Fibroblast of the aortic adventitia (primary cell): ENCODE results near the gene LYZL4. TPM values are rescaled to one million over a fixed set of nuclear protein-coding genes. Genes with fewer than 3 reads are reported as not detected.

ENCODE experiments used
- DNase-seq: peaks from one replicate; pipeline ENCODE4 v3.0.0-alpha.2; 2010; ENCODE audit warnings: low read depth
- H3K4me3 ChIP-seq: 2 replicates; pipeline ENCODE4 v1.5.1; 2011; ENCODE audit warnings: low read depth, mild to moderate bottlenecking, control low read depth, low read length, moderate library complexity
- total RNA-seq: library from RNA; depleted of rRNA; stranded (reverse); fragments of >200 nt; gene quantifications from 2 replicates; pipeline ENCODE4 v1.2.3, GENCODE V29; 2012; ENCODE audit warnings: low replicate concordance
- TF ChIP-seq, protein P1 (sequence below): IDR thresholded peaks from 2 replicates; pipeline ENCODE4 v1.5.1; 2011; ENCODE audit warnings: mild to moderate bottlenecking, low read length, control low read depth, inconsistent platforms; ENCODE audit not compliant: insufficient read depth

LYZL4 gene
- total RNA-seq, 1 donor: not detected

DNA sequence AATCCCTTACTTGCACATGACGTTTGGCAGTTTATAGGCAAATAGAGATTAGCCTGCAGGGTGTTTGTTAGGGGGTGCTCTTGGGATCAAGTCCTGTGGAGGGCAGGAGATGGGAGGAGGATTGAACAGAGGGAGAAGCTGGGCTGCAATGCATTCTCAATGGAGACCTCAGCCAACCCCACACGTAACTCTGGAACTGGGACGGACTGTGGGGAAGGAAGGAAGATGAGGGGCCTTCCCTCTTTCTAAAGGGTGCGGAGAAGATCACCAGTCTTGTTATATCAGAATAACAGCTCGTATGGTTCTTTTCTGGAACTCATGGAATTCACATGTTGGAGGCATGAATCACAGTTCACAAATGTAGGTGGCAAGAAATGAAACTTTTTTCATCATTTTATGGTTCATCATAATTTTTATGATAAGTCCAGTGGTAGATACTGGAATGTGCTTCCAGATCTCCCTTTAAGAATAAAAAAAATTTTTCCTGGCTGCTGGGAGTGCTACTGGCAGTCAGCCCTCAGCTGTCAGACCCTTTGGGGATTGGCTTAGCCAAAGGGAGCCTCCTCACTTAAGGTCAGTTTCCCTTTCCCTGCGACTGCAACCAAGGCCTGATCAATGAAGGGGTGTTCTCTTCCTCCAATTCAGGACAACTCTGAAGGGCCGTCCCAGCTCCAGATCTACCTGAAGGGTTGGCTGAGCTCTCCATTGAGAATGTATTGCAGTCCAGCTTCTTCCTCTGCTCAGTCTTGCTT, 20.5 kb upstream of the LYZL4 start:
- no peak for DNase-seq
- TF ChIP-seq, protein P1, sequence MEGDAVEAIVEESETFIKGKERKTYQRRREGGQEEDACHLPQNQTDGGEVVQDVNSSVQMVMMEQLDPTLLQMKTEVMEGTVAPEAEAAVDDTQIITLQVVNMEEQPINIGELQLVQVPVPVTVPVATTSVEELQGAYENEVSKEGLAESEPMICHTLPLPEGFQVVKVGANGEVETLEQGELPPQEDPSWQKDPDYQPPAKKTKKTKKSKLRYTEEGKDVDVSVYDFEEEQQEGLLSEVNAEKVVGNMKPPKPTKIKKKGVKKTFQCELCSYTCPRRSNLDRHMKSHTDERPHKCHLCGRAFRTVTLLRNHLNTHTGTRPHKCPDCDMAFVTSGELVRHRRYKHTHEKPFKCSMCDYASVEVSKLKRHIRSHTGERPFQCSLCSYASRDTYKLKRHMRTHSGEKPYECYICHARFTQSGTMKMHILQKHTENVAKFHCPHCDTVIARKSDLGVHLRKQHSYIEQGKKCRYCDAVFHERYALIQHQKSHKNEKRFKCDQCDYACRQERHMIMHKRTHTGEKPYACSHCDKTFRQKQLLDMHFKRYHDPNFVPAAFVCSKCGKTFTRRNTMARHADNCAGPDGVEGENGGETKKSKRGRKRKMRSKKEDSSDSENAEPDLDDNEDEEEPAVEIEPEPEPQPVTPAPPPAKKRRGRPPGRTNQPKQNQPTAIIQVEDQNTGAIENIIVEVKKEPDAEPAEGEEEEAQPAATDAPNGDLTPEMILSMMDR: no peak
- no peak overlapping the region for H3K4me3 ChIP-seq

DNA sequence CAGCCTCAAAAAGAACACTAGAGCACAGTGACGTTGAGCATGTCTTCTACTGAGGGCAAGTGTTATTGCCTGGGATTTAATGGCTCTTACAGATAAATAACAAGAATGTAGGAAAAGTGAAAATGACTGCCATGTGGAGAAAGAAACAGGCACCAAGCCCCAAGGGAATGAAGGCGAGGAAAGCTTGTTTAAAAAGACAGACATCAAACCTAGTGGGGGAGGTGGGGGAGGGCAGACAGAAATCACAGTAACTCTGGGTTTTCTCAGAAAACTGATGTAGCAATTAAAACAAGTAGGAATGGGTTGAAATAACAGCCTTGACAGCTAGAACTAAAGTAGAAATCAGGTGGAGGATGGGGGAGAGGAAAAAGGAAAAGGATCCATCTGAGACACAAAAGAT, 18.4 kb upstream of the LYZL4 start:
- TF ChIP-seq, protein P1: no peak
- H3K4me3 ChIP-seq: no peak overlapping the region
- no peak for DNase-seq

DNA sequence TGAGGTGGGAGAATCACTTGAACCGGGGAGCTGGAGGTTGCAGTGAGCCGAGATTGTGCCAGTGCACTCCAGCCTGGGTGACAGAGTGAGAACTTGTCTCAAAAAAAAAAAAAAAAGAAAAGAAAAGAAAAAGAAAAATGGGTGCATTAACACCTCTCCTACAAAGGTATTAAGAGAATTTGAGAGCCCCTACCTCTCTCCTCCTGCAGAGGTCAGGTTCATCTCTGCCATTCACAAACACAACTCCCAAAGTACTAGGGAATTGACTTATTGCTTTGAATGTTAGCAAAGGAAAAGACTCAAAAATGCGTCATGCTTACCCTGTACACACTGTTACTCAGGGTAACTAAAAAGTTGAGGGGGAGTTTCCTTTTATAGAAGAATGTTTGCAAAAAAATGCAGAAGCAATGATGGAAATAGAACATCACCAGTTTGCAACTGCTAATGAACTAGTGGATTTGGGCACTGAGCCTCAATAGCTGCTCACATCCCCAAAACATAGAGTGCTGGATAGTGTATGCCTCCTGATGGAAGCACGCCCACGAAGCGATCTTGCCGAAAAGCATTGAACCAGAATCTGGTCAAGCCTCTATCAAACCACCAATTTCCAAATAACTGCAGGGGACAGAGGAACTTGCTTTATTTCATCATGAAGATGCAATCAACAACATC, 15.5 kb upstream of the LYZL4 start:
- no peak overlapping the region for H3K4me3 ChIP-seq
- no peak for DNase-seq
- TF ChIP-seq, protein P1: no peak

DNA sequence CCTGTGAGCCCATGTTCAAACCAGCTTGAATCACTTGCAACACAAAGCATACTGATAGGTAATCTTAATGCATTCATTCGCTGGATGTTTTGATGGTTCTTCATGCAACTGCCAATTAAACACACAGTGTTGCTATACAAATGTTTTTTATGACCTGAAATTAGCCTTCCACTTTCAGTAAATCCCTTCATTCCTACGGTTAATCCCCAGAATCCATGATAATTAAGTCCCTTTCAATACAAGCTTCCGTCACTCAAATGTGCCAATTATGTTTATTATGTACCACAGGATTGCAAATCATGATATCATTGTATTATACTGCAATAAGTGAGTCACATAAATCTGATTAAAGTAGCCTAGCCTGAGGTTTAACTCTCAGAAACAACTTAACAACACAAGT, 14.5 kb upstream of the LYZL4 start:
- DNase-seq: no peak
- TF ChIP-seq, protein P1: no peak
- H3K4me3 ChIP-seq: no peak overlapping the region

DNA sequence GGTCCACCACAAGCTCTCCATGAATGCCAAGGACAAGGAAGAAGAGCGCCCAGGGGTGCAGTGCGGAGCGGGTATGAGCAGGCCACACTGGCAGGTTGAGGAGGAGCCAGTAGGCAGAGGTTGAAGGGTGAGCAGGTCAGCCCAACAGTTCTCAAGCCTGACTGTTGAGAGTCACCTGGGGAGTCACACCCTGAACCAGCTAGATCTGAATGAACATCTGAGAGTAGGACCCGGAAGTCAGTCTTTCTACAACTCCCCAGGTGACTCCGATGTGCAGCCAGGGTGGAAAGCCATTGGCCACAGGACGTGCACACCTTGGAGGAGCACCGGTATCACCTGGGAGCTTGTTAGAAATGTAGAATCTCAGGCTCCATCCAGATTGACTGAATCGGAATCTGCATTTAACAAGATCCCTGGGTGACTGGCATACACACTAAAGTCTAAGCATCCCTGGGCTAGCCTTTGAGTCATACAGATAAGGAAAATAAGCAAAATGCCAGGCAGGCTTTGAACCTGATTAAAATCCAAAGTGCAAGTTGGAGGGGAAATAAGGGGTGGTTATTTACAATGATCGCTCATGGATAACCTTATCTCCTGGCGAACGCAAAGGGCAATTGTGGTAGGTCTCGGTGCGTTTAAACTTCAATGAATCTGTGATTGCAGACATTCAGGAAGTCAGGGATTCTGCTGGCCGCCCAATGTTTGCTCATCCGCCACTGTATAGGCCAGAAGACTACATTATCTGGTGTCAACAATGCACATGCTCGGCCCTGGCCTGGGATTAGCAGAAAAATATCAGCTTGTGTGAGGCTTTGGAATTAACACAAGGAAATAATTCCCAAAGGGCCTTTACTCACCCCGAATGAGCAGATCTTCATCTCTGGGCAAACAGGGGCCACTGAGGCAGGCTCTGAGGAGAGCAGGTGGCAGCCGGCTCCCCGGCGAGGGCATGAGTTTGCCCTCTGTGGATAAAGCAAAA, 11.7 kb upstream of the LYZL4 start:
- no peak overlapping the region for H3K4me3 ChIP-seq
- TF ChIP-seq, protein P1: no peak
- DNase-seq: no peak

DNA sequence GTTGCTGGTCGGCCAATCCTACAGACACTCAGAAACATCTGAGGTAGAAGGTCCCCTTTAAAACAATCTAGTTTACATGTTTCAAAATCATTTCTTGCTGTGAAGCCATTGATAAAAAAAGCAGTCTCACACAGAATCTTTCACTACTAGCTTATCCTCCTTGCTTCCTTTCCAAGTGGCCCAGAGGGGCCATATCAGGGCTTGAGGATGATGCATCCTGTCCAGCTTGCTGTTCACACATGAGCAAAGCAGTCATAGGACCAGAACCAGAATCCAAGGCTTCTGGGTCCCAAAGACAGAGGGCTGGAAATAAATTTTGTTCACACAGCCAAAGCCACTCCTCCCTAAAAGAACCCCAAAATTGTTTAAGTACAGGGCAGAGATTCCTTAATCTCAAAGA, 9.2 kb upstream of the LYZL4 start:
- TF ChIP-seq, protein P1: no peak
- H3K4me3 ChIP-seq: no peak overlapping the region
- no peak for DNase-seq
